Aorta (tissue), 5 donors: ENCODE data around the gene EYA3. TPM values are rescaled to one million over a fixed set of nuclear protein-coding genes. Genes with fewer than 3 reads are reported as not detected.

Experiments used
- ATAC-seq: fragments of 200-7000 bp; cut with Tn5 transposase; one replicate; pipeline ENCODE4 v1.9.1; 2022; ENCODE audit warnings: moderate library complexity; ENCODE audit not compliant: low FRiP score
- DNase-seq, 2 donors: peaks; one replicate each; pipeline ENCODE4 v3.0.0-alpha.2; 2020
- H3K27ac ChIP-seq, 2 donors: one replicate each; pipeline ENCODE4 v1.5.1; 2013; ENCODE audit warnings: low read length in 2 of 2, mild to moderate bottlenecking in 2 of 2, moderate library complexity in 2 of 2, control low read depth in 1 of 2, inconsistent platforms in 1 of 2, low read depth in 1 of 2
- H3K27me3 ChIP-seq, 2 donors: one replicate each; pipeline ENCODE4 v1.6.1; 2013; ENCODE audit warnings: control low read depth in 1 of 2, low read length in 1 of 2, mild to moderate bottlenecking in 1 of 2, moderate library complexity in 1 of 2; ENCODE audit not compliant: insufficient read depth in 2 of 2, control insufficient read depth in 1 of 2
- H3K36me3 ChIP-seq, 2 donors: one replicate each; pipeline ENCODE4 v1.6.1; 2013; ENCODE audit warnings: control low read depth in 1 of 2, low read length in 1 of 2, mild to moderate bottlenecking in 1 of 2; ENCODE audit not compliant: insufficient read depth in 2 of 2, control insufficient read depth in 1 of 2
- H3K4me1 ChIP-seq, 2 donors: one replicate each; pipeline ENCODE4 v1.6.1; 2013; ENCODE audit warnings: low read length in 2 of 2, control low read depth in 1 of 2, mild to moderate bottlenecking in 1 of 2, moderate library complexity in 1 of 2; ENCODE audit not compliant: insufficient read depth in 2 of 2, control insufficient read depth in 1 of 2
- H3K4me3 ChIP-seq, 2 donors: one replicate each; pipeline ENCODE4 v1.5.1; 2013; ENCODE audit warnings: low read length in 2 of 2, control low read depth in 1 of 2, mild to moderate bottlenecking in 1 of 2
- H3K9me3 ChIP-seq: one replicate; pipeline ENCODE4 v1.6.1; 2013; ENCODE audit warnings: mild to moderate bottlenecking, low read length; ENCODE audit not compliant: control insufficient read depth
- WGBS, 2 donors: extraction: QIAGEN DNeasy Blood & Tissue Kit; methylation state at CpG; one replicate each; pipeline ENCODE4 v1.1.7; 2013; 5-methylcytosine and 5-hydroxymethylcytosine counted together
- intact Hi-C, 2 donors: fragments of 100-400 bp; cut with DNase I; formaldehyde crosslinking; loops; one replicate each; pipeline versions ENCODE4 v1.14.2 to v1.15.0; 2022
- polyA plus RNA-seq, 2 donors: library from polyadenylated mRNA; stranded (reverse); fragments of 200-250 nt; gene quantifications; one replicate each; pipeline ENCODE4 v1.2.3, GENCODE V29; 2013
- total RNA-seq, 2 donors: library from RNA; stranded (reverse); fragmentation: NEBNext Ultra II Directional; extraction: Animal tissue kit (Norgen Biotek cat#: 25700); gene quantifications; one replicate each; pipeline ENCODE4 v1.2.1, GENCODE V29; 2021
- donor health status: healthy with polysubstance abuse.
- donor health status: Bipolar disorder and iron deficiency.
- donor health status: DM: no; HTN: no; CAD: no.
- donor health status: DM: no; HTN: no; CAD: no.
- donor health status: DM: yes; HTN: yes; CAD: no.

EYA3 gene
- total and polyA plus RNA-seq, 4 donors, result 3.4 to 25.3 (median 12.9) TPM

DNA sequence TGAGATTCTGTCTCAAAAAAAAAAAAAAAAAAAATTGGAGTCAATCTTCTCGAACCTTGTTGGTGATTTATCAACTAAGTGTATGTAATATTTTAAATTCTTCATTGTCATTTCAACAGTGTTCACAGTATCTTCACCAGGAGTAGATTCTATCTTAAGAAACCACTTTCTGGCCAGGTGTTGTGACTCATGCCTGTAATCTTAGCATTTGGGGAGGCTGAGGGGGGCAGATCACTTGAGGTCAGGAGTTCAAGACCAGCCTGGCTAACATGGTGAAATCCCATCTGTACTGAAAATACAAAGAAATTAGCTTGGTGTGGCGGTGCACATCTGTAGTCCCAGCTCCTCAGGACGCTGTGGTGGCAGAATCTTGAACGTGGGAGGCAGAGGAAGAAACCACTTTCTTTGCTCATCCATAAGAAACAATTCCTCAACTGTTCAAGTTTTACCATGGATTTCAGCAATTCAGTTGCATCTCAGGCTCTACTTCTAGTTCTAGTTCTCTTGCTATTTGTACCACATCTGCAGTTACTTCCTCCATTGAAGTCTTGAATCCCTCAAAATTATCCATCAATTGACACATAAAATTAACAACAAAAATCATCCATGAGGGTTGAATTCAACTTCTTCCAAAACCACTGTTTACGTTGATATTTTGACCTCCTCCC, 30.4 kb upstream of the EYA3 start:
- DNase-seq, result no peak
- Histone ChIP-seq H3K4me3 (no peak overlapping the region), H3K36me3 (no peaks in the 10 kb centered on the region), H3K27me3 (no peaks in the 10 kb centered on the region), H3K4me1 (no peaks in the 10 kb centered on the region), H3K9me3 (no peaks in the 10 kb centered on the region), H3K27ac (no peak overlapping the region)
- no peak for ATAC-seq
- intact Hi-C loops, result no loop called here
- 71 to 85% methylated on average over 5 of the region's 5 CpGs for WGBS, 2 donors

GRCh38 chr1:28115267-28115666, 26.9 kb upstream of the EYA3 start:
- H3K9me3 ChIP-seq, result no peaks in the 10 kb centered on the region
- H3K27me3 ChIP-seq, result no peaks in the 10 kb centered on the region
- H3K36me3 ChIP-seq, result no peaks in the 10 kb centered on the region
- intact Hi-C loops, result no loop called here
- WGBS, 2 donors, result 42 to 48% methylated on average over 4 of the region's 4 CpGs
- no peak for ATAC-seq
- no peaks in the 10 kb centered on the region for H3K4me1 ChIP-seq
- H3K27ac ChIP-seq, result no peak overlapping the region
- H3K4me3 ChIP-seq, result no peak overlapping the region
- peak in 1 of 2 donors; percentile 53 for DNase-seq

- H3K9me3 ChIP-seq, result no peaks in the 10 kb centered on the region
- no peak for DNase-seq
- 80 to 88% methylated on average over 2 of the region's 2 CpGs for WGBS, 2 donors
- no peak for ATAC-seq
- H3K36me3 ChIP-seq, result no peaks in the 10 kb centered on the region
- H3K4me3 ChIP-seq, result no peak overlapping the region
- H3K4me1 ChIP-seq, result no peaks in the 10 kb centered on the region
- H3K27ac ChIP-seq, result no peak overlapping the region
- intact Hi-C loops, result no loop called here
- H3K27me3 ChIP-seq, result no peaks in the 10 kb centered on the region
Observed at GRCh38 chr1:28114844-28115243, 26.4 kb upstream of the EYA3 start.

- intact Hi-C loops, result no loop called here
- H3K9me3 ChIP-seq, result no peaks in the 10 kb centered on the region
- no peaks in the 10 kb centered on the region for H3K4me1 ChIP-seq
- no peak for ATAC-seq
- H3K36me3 ChIP-seq, result no peaks in the 10 kb centered on the region
- DNase-seq, result no peak
- 86 to 87% methylated on average over 3 of the region's 3 CpGs for WGBS, 2 donors
- H3K4me3 ChIP-seq, result no peak overlapping the region
- no peaks in the 10 kb centered on the region for H3K27me3 ChIP-seq
- H3K27ac ChIP-seq, result no peak overlapping the region
Observed at GRCh38 chr1:28113242-28113572, 24.8 kb upstream of the EYA3 start.

- DNase-seq, result peak in 1 of 2 donors; percentile 63
- intact Hi-C loops, result no loop called here
- Histone ChIP-seq H3K4me3 (no peak overlapping the region), H3K27me3 (no peaks in the 10 kb centered on the region), H3K36me3 (no peaks in the 10 kb centered on the region), H3K9me3 (no peaks in the 10 kb centered on the region), H3K27ac (no peak overlapping the region), H3K4me1 (no peaks in the 10 kb centered on the region)
- WGBS, 2 donors, result 74 to 78% methylated on average over 5 of the region's 5 CpGs
- ATAC-seq, result no peak
Observed at GRCh38 chr1:28112388-28113241, 24.2 kb upstream of the EYA3 start.

- Histone ChIP-seq H3K9me3 (no peaks in the 10 kb centered on the region), H3K36me3 (no peaks in the 10 kb centered on the region), H3K27ac (no peak overlapping the region), H3K4me3 (no peak overlapping the region), H3K27me3 (no peaks in the 10 kb centered on the region), H3K4me1 (no peaks in the 10 kb centered on the region)
- intact Hi-C loops, result no loop called here
- ATAC-seq, result peak; percentile 44
- peak in 1 of 2 donors; percentile 63 for DNase-seq
- 90 to 94% methylated on average over 2 of the region's 2 CpGs for WGBS, 2 donors
Observed at GRCh38 chr1:28111157-28111556, 22.7 kb upstream of the EYA3 start.

GRCh38 chr1:28110555-28110954, 22.1 kb upstream of the EYA3 start:
- no peaks in the 10 kb centered on the region for H3K27me3 ChIP-seq

DNA sequence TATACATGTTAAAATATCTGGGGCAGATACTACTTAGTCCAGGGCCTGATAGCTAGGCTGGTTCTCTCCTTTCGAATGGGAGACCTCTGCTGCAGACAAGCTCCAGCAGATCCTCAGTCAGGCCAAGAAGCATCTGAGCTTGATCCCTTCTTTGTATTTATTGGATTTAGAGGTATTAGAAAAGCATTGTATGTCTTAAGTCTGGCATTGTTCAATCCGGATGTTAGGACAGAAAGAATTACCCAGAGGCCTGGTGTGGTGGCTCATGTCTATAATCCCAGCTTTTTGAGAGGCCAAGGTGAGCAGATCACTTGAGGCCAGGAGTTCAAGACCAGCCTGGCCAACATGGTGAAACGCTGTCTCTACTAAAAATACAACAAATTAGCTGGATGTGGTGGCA, 21.2 kb upstream of the EYA3 start:
- DNase-seq, result no peak
- intact Hi-C loops, result no loop called here
- ATAC-seq, result no peak
- Histone ChIP-seq H3K27me3 (no peaks in the 10 kb centered on the region), H3K9me3 (no peaks in the 10 kb centered on the region), H3K36me3 (no peaks in the 10 kb centered on the region), H3K27ac (no peak overlapping the region), H3K4me1 (no peaks in the 10 kb centered on the region), H3K4me3 (no peak overlapping the region)
- WGBS, 2 donors, result 87 to 91% methylated on average over 3 of the region's 3 CpGs

More at GRCh38 chr1:28110555-28110954, 22.1 kb upstream of the EYA3 start:
- Histone ChIP-seq H3K4me1 (no peaks in the 10 kb centered on the region), H3K9me3 (no peaks in the 10 kb centered on the region), H3K4me3 (no peak overlapping the region), H3K36me3 (no peaks in the 10 kb centered on the region), H3K27ac (no peak overlapping the region)
- ATAC-seq (no peak), DNase-seq (no peak)
- 54 to 65% methylated on average over 1 of the region's 1 CpG for WGBS, 2 donors
- intact Hi-C loops, result no loop called here

DNA sequence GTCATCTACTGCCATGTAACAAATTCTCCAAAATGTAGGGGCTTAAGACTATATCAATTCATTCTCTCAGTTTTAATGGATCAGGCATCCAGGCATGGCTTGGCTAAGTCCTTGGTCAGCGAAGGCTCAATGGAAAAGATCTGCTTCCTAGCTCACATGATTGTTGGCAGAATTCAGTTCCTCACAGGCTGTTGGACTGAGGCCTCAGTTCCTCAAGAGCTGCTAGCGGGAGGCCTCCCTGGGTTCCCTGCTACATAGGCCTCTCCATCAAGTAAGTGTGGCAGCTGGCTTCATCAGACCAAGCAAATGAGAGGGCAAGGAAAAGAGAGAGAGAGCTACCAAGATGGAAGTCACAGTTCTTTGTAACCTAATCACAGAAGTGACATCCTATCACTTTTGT, 19.6 kb upstream of the EYA3 start:
- WGBS, 2 donors, result 92 to 96% methylated on average over 2 of the region's 2 CpGs
- Histone ChIP-seq H3K9me3 (no peaks in the 10 kb centered on the region), H3K4me3 (no peak overlapping the region), H3K36me3 (no peaks in the 10 kb centered on the region), H3K4me1 (no peaks in the 10 kb centered on the region), H3K27me3 (no peaks in the 10 kb centered on the region), H3K27ac (no peak overlapping the region)
- no peak for DNase-seq
- no peak for ATAC-seq
- intact Hi-C loops, result no loop called here
